22Rv1 (cell line): Measurements from ENCODE around the gene CCDC88A.

Source experiments
- ZFX ChIP-seq: fragments of 450-650 bp; IDR thresholded peaks from 2 replicates; pipeline ENCODE4 v1.6.1; 2017; ENCODE audit warnings: antibody characterized with exemption, borderline replicate concordance
- TF ChIP-seq, protein P1 (sequence below): fragments of 450-650 bp; IDR thresholded peaks from 2 replicates; pipeline ENCODE4 v1.5.1; 2017; ENCODE audit warnings: mild to moderate bottlenecking

DNA sequence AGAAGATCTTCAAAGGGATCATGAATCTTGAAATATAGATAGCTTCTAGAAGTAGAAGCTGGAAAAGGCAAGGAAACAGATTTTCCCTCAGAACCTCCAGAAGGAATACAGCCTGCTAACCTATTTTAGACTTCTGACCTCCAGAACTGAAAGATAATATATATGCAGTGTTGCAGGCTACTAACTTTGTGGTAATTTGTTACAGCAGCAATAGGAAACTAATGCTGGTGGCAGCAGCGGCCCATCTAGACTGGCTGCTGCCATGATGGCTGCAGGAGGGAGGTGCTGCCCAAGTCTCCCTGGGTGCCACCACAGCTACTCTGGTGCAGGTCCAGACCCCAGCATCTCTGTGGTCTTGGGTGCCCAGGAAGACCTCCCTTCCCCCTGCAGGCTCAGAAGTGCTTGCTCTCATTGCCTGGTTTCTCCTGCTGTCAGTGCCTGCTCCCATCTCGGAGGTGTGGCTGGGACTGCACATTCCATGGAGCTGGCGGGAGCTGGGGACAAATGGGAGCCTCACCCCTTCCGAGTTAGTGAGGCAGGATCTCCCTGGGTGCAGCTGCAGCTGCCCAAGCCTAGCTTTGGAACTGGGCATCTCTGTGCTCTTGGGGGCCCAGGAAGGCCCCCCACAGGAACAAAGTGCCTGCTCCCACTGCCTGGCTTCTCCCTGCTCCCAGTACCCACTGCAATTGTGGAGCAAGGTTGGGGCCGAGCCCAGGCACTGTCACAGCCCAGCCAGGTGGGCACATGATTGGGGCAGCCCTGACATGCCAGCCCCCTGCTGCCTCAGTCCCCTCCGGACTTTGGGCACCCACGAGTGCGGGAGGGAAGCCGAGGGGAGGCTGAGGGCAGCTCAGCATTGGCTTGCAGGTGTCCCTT, 18.1 kb upstream of the CCDC88A start:
- TF ChIP-seq, protein P1, sequence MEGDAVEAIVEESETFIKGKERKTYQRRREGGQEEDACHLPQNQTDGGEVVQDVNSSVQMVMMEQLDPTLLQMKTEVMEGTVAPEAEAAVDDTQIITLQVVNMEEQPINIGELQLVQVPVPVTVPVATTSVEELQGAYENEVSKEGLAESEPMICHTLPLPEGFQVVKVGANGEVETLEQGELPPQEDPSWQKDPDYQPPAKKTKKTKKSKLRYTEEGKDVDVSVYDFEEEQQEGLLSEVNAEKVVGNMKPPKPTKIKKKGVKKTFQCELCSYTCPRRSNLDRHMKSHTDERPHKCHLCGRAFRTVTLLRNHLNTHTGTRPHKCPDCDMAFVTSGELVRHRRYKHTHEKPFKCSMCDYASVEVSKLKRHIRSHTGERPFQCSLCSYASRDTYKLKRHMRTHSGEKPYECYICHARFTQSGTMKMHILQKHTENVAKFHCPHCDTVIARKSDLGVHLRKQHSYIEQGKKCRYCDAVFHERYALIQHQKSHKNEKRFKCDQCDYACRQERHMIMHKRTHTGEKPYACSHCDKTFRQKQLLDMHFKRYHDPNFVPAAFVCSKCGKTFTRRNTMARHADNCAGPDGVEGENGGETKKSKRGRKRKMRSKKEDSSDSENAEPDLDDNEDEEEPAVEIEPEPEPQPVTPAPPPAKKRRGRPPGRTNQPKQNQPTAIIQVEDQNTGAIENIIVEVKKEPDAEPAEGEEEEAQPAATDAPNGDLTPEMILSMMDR: no peak
- no peak for TF ChIP-seq ZFX
